ENCODE measurements around the gene TMEM198.

DNA sequence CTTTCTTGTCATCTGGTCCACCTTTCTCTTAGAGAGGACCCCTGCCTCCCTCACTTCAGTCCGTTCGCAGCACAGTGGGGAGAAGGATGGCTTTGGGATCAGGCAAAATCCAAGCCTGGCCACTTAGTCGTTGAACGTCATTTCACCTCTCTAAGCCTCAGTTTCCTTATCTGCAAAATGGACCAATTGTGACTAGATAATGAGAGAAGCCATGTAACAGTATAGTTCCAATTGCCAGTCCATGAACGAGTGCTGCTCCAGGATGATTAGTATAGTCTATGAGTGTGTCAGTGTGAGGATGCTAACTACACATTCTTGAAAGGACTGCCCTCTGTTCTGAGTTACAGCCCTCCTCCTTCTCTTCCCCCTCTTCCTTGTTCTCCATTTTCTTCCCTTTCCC, 29.3 kb downstream of the TMEM198 start:
- no peak for TF ChIP-seq CTCF (conservative IDR thresholded peaks at IDR 0.05; ENCODE audit: low read depth, low read length)
- no peak for TF ChIP-seq EZH2 (IDR thresholded peaks at IDR 0.05; ENCODE audit: low read length, unreplicated experiment)
- no peak for TF ChIP-seq EZH2phosphoT487 (IDR thresholded peaks at IDR 0.05; ENCODE audit: borderline replicate concordance, low read length)

All from PC-3 (cell line).